ENCODE results near the gene THSD4.

The THSD4 gene

DNA sequence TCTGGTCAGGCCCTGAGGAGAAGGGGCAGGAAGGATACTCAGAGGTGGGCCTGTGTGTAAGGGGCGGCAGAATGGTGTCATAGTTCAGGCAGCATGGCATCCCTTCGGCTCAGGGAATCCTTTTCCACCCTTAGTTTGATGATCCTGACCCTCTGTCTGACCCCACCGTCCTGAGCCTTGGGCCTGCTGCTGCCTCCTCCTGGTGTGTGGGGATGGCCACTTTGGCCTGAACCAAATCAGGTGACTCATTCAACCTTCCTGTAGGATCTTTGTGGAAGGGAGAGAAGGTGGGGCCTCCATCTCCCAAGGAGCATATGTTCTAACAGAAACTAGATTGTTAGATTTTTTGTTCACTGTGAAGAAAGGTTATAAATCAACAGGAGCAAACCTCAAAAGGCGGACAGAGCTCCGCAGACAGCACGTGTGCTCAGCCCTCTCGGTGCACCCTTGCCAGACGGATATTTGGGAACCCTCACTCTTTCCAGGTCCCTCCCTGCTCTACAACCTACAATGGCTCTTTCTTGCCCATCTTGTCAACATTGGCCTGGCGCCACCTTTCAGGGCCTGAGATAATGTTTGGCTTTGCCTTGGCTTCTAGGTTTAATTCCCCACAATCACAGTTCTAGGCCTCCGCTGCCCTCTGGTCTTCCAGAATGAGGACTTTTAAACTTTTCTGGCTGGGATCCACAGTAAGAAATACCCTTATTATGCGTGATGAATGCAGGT lies 21.7 kb downstream of the THSD4 start:
- no peaks in the 10 kb centered on the region for H3K27me3 ChIP-seq (ENCODE audit: insufficient read depth, poor library complexity, severe bottlenecking)
- no peak for TF ChIP-seq SPI1 (IDR thresholded peaks at IDR 0.05; ENCODE audit: borderline replicate concordance, low read depth)
- TF ChIP-seq REST (IDR thresholded peaks at IDR 0.05; ENCODE audit: insufficient replicate concordance, low read depth), result no peak
- TF ChIP-seq POLR2AphosphoS5 (IDR thresholded peaks at IDR 0.05; ENCODE audit: low read depth), result no peak
- TF ChIP-seq, protein P1, sequence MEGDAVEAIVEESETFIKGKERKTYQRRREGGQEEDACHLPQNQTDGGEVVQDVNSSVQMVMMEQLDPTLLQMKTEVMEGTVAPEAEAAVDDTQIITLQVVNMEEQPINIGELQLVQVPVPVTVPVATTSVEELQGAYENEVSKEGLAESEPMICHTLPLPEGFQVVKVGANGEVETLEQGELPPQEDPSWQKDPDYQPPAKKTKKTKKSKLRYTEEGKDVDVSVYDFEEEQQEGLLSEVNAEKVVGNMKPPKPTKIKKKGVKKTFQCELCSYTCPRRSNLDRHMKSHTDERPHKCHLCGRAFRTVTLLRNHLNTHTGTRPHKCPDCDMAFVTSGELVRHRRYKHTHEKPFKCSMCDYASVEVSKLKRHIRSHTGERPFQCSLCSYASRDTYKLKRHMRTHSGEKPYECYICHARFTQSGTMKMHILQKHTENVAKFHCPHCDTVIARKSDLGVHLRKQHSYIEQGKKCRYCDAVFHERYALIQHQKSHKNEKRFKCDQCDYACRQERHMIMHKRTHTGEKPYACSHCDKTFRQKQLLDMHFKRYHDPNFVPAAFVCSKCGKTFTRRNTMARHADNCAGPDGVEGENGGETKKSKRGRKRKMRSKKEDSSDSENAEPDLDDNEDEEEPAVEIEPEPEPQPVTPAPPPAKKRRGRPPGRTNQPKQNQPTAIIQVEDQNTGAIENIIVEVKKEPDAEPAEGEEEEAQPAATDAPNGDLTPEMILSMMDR (IDR thresholded peaks at IDR 0.05; ENCODE audit: insufficient read depth, low read length), result no peak
- TF ChIP-seq GABPA (IDR thresholded peaks at IDR 0.05; ENCODE audit: low read depth), result no peak
- H3K4me3 ChIP-seq (replicated peaks; ENCODE audit: insufficient read depth, low read length), result no peak overlapping the region
- H3K27ac ChIP-seq (replicated peaks), result no peak overlapping the region
- DNase-seq (ENCODE audit: low read depth in 1 of 2, low spot score in 1 of 2), result no peak

DNA sequence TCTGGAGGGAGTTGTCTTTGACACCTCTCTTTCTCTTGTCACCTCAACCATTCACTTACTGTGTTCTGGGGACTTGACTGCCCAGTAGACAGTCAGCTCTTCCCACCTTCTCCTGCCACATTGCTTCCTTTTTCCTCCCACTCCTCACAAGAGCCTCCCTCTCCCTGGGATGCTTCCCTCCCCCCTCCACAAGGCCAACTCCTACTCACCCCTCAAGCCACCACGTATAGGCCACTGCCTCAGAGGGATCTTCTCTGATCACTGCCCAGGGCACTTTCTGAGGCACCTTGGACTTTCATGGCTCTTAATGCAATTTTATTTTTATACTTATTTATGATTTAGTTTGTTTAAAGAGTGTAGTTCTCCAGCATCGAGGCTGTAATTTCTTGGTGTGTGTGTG lies 23.2 kb downstream of the THSD4 start:
- H3K27me3 ChIP-seq (ENCODE audit: insufficient read depth, poor library complexity, severe bottlenecking), result peaks cover 3% of the 10 kb centered on the region
- H3K27ac ChIP-seq (replicated peaks), result no peak overlapping the region
- TF ChIP-seq POLR2AphosphoS5 (IDR thresholded peaks at IDR 0.05; ENCODE audit: low read depth) (no peak), REST (IDR thresholded peaks at IDR 0.05; ENCODE audit: insufficient replicate concordance, low read depth) (no peak), SPI1 (IDR thresholded peaks at IDR 0.05; ENCODE audit: borderline replicate concordance, low read depth) (no peak), GABPA (IDR thresholded peaks at IDR 0.05; ENCODE audit: low read depth) (no peak)
- TF ChIP-seq, protein P1 (IDR thresholded peaks at IDR 0.05; ENCODE audit: insufficient read depth, low read length), result no peak
- H3K4me3 ChIP-seq (replicated peaks; ENCODE audit: insufficient read depth, low read length), result no peak overlapping the region
- no peak for DNase-seq (ENCODE audit: low read depth in 1 of 2, low spot score in 1 of 2)

GRCh38 chr15:71139241-71139640 lies 24.0 kb downstream of the THSD4 start:
- Histone ChIP-seq H3K27ac (replicated peaks) (no peak overlapping the region), H3K4me3 (replicated peaks; ENCODE audit: insufficient read depth, low read length) (no peak overlapping the region), H3K27me3 (ENCODE audit: insufficient read depth, poor library complexity, severe bottlenecking) (peaks cover 3% of the 10 kb centered on the region)
- DNase-seq (ENCODE audit: low read depth in 1 of 2, low spot score in 1 of 2), result no peak
- no peak for TF ChIP-seq GABPA (IDR thresholded peaks at IDR 0.05; ENCODE audit: low read depth)
- TF ChIP-seq, protein P1 (IDR thresholded peaks at IDR 0.05; ENCODE audit: insufficient read depth, low read length), result no peak
- no peak for TF ChIP-seq SPI1 (IDR thresholded peaks at IDR 0.05; ENCODE audit: borderline replicate concordance, low read depth)
- TF ChIP-seq REST (IDR thresholded peaks at IDR 0.05; ENCODE audit: insufficient replicate concordance, low read depth), result no peak
- no peak for TF ChIP-seq POLR2AphosphoS5 (IDR thresholded peaks at IDR 0.05; ENCODE audit: low read depth)

Data from HL-60 (cell line).